DND-41 (cell line): Measurements from ENCODE around the gene ATP8A2.

Experiments
- CTCF ChIP-seq: IDR thresholded peaks from 2 replicates; pipeline ENCODE4 v1.5.1; 2012; ENCODE audit warnings: borderline replicate concordance, low read length, moderate library complexity, mild to moderate bottlenecking; ENCODE audit not compliant: poor library complexity, severe bottlenecking; ENCODE audit errors: extremely low read depth
- EZH2 ChIP-seq: IDR thresholded peaks from 3 replicates; pipeline ENCODE4 v1.6.1; 2012; ENCODE audit warnings: borderline replicate concordance, low read depth, mild to moderate bottlenecking, moderate library complexity, low read length, inconsistent platforms; ENCODE audit not compliant: severe bottlenecking

- TF ChIP-seq CTCF (no peak), EZH2 (no peak)
Observed at GRCh38 chr13:25872481-25873241, 500.9 kb downstream of the ATP8A2 start.
